Neural cell (in vitro differentiated cells): ENCODE data around the gene FAM177B. TPM values are rescaled to one million over a fixed set of nuclear protein-coding genes. Genes with fewer than 3 reads are reported as not detected.

ENCODE experiments used
- H2AFZ ChIP-seq: fragments of 200-600, 300-800 bp; sonication (generic), shearing (Covaris generic); 2 replicates; pipeline ENCODE4 v1.6.0; 2014; ENCODE audit warnings: low read depth, mild to moderate bottlenecking, antibody characterized with exemption, low read length, moderate library complexity
- H3F3A ChIP-seq: fragments of 200-600 bp; shearing (Covaris generic); 2 replicates; pipeline ENCODE4 v1.6.1; 2016; ENCODE audit warnings: mild to moderate bottlenecking, moderate library complexity, mixed read lengths, antibody characterized with exemption, low read length; ENCODE audit not compliant: insufficient read depth, poor library complexity, severe bottlenecking
- H3K27ac ChIP-seq: fragments of 200-600, 300-800 bp; sonication (generic), shearing (Covaris generic); 2 replicates; pipeline ENCODE4 v1.5.1; 2014; ENCODE audit warnings: mild to moderate bottlenecking, low read length, moderate library complexity
- H3K27me3 ChIP-seq: fragments of 300-800, 200-600 bp; sonication (generic), shearing (Covaris generic); 2 replicates; pipeline ENCODE4 v1.6.0; 2014; ENCODE audit warnings: mild to moderate bottlenecking, low read depth, low read length, moderate library complexity; ENCODE audit not compliant: insufficient read depth
- H3K36me3 ChIP-seq: fragments of 300-800, 200-600 bp; sonication (generic), shearing (Covaris generic); 2 replicates; pipeline ENCODE4 v1.5.1; 2014; ENCODE audit warnings: mild to moderate bottlenecking, antibody characterized with exemption, low read length, moderate library complexity; ENCODE audit not compliant: insufficient read depth
- H3K4me2 ChIP-seq: fragments of 300-800, 200-600 bp; sonication (generic), shearing (Covaris generic); 2 replicates; pipeline ENCODE4 v1.6.0; 2014; ENCODE audit warnings: mild to moderate bottlenecking, low read length
- H3K4me3 ChIP-seq: fragments of 300-800, 200-600 bp; sonication (generic), shearing (Covaris generic); 2 replicates; pipeline ENCODE4 v1.5.1; 2014; ENCODE audit warnings: mild to moderate bottlenecking, low read length, moderate library complexity
- H3K79me2 ChIP-seq: fragments of 200-600 bp; shearing (Covaris generic); replicated peaks from 2 replicates; pipeline ENCODE4 v1.6.0; 2014; ENCODE audit warnings: mild to moderate bottlenecking, low read length, moderate library complexity; ENCODE audit not compliant: insufficient read depth
- H3K9ac ChIP-seq: fragments of 300-800, 200-600 bp; sonication (generic), shearing (Covaris generic); 2 replicates; pipeline ENCODE4 v1.6.1; 2016; ENCODE audit warnings: mild to moderate bottlenecking, low read length, mixed read lengths
- H3K9me2 ChIP-seq: fragments of 200-600 bp; shearing (Covaris generic); 2 replicates; pipeline ENCODE4 v1.6.1; 2016; ENCODE audit warnings: mild to moderate bottlenecking, low read length, mixed read lengths; ENCODE audit not compliant: insufficient read depth
- H3K9me3 ChIP-seq: fragments of 200-600, 300-800 bp; sonication (generic), shearing (Covaris generic); 2 replicates; pipeline ENCODE4 v1.6.1; 2016; ENCODE audit warnings: mild to moderate bottlenecking, mixed run types, low read length, moderate library complexity, mixed read lengths
- H4K20me1 ChIP-seq: fragments of 200-600 bp; shearing (Covaris generic); 2 replicates; pipeline ENCODE4 v1.6.1; 2016; ENCODE audit warnings: mild to moderate bottlenecking, mixed run types; ENCODE audit not compliant: insufficient read depth
- EP300 ChIP-seq: fragments of 450-650 bp; conservative IDR thresholded peaks from 2 replicates; pipeline ENCODE4 v1.6.1; 2014; ENCODE audit warnings: antibody characterized with exemption, mild to moderate bottlenecking, moderate library complexity; ENCODE audit not compliant: poor library complexity, severe bottlenecking
- EZH2 ChIP-seq: fragments of 200-600, 300-800 bp; shearing (Covaris generic), sonication (generic); IDR thresholded peaks from 2 replicates; pipeline ENCODE4 v1.6.1; 2014; ENCODE audit warnings: antibody characterized with exemption, low read length, borderline replicate concordance, mild to moderate bottlenecking; ENCODE audit not compliant: insufficient read depth, poor library complexity, severe bottlenecking
- MXI1 ChIP-seq: fragments of 450-650 bp; conservative IDR thresholded peaks from 2 replicates; pipeline ENCODE4 v1.6.1; 2014; ENCODE audit warnings: antibody characterized with exemption, mild to moderate bottlenecking; ENCODE audit not compliant: poor library complexity, severe bottlenecking
- POLR2AphosphoS5 ChIP-seq: IDR thresholded peaks from 2 replicates; pipeline ENCODE4 v1.6.1; 2012
- RAD21 ChIP-seq: fragments of 450-650 bp; conservative IDR thresholded peaks from 2 replicates; pipeline ENCODE4 v1.6.1; 2014; ENCODE audit warnings: antibody characterized with exemption, mild to moderate bottlenecking, moderate library complexity
- SMC3 ChIP-seq: fragments of 450-650 bp; conservative IDR thresholded peaks from 2 replicates; pipeline ENCODE4 v1.6.1; 2014; ENCODE audit warnings: antibody characterized with exemption, mild to moderate bottlenecking, moderate library complexity; ENCODE audit not compliant: poor library complexity
- TAF1 ChIP-seq: IDR thresholded peaks from 2 replicates; pipeline ENCODE4 v1.6.1; 2012; ENCODE audit warnings: low read depth
- polyA plus RNA-seq: library from polyadenylated mRNA; depleted of rRNA; stranded (reverse); fragments of >200 nt; gene quantifications from 2 replicates; pipeline ENCODE4 v1.2.3, GENCODE V29; 2014
- TF ChIP-seq, protein P1 (sequence below): fragments of 450-650 bp; IDR thresholded peaks from 2 replicates; pipeline ENCODE4 v1.5.1; 2014; ENCODE audit warnings: antibody characterized with exemption, mild to moderate bottlenecking, moderate library complexity; ENCODE audit not compliant: poor library complexity, severe bottlenecking
- TF ChIP-seq, protein P2 (sequence below): IDR thresholded peaks from 2 replicates; pipeline ENCODE4 v1.6.1; 2012; ENCODE audit warnings: borderline replicate concordance

The FAM177B gene
- polyA plus RNA-seq, 1 donor from 2014 or later = not detected

DNA sequence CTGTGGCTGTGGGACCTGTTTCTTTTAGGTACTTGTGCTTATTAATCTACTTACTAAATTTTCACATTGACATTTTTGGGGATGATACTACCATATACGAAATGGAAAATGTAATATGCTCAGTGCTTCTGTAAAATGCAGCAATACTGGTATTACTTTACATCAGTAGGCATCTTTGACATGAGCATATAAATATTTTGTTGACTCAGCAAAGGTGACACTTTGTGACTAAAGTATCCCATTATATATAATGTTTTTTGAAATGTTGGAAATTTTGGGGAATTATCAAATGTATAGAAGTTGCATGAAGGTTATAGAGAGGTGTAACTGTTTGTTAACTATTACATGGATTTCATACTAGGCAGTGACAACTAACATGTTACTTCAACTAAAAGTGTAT lies 2.3 kb upstream of the FAM177B start:
- Histone ChIP-seq H3K4me3 (no peak overlapping the region), H4K20me1 (no peaks in the 10 kb centered on the region), H3K9me2 (no peaks in the 10 kb centered on the region), H3K79me2 (no peaks in the 10 kb centered on the region), H3F3A (no peaks in the 10 kb centered on the region), H2AFZ (no peak overlapping the region), H3K4me2 (no peak overlapping the region), H3K27me3 (no peaks in the 10 kb centered on the region), H3K27ac (no peak overlapping the region), H3K9me3 (no peaks in the 10 kb centered on the region), H3K9ac (no peak overlapping the region), H3K36me3 (peaks cover 7% of the 10 kb centered on the region)
- TF ChIP-seq SMC3 (no peak), TAF1 (no peak), RAD21 (no peak), MXI1 (no peak), EZH2 (no peak), EP300 (no peak), POLR2AphosphoS5 (no peak)
- TF ChIP-seq, protein P1, sequence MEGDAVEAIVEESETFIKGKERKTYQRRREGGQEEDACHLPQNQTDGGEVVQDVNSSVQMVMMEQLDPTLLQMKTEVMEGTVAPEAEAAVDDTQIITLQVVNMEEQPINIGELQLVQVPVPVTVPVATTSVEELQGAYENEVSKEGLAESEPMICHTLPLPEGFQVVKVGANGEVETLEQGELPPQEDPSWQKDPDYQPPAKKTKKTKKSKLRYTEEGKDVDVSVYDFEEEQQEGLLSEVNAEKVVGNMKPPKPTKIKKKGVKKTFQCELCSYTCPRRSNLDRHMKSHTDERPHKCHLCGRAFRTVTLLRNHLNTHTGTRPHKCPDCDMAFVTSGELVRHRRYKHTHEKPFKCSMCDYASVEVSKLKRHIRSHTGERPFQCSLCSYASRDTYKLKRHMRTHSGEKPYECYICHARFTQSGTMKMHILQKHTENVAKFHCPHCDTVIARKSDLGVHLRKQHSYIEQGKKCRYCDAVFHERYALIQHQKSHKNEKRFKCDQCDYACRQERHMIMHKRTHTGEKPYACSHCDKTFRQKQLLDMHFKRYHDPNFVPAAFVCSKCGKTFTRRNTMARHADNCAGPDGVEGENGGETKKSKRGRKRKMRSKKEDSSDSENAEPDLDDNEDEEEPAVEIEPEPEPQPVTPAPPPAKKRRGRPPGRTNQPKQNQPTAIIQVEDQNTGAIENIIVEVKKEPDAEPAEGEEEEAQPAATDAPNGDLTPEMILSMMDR = no peak
- TF ChIP-seq, protein P2, sequence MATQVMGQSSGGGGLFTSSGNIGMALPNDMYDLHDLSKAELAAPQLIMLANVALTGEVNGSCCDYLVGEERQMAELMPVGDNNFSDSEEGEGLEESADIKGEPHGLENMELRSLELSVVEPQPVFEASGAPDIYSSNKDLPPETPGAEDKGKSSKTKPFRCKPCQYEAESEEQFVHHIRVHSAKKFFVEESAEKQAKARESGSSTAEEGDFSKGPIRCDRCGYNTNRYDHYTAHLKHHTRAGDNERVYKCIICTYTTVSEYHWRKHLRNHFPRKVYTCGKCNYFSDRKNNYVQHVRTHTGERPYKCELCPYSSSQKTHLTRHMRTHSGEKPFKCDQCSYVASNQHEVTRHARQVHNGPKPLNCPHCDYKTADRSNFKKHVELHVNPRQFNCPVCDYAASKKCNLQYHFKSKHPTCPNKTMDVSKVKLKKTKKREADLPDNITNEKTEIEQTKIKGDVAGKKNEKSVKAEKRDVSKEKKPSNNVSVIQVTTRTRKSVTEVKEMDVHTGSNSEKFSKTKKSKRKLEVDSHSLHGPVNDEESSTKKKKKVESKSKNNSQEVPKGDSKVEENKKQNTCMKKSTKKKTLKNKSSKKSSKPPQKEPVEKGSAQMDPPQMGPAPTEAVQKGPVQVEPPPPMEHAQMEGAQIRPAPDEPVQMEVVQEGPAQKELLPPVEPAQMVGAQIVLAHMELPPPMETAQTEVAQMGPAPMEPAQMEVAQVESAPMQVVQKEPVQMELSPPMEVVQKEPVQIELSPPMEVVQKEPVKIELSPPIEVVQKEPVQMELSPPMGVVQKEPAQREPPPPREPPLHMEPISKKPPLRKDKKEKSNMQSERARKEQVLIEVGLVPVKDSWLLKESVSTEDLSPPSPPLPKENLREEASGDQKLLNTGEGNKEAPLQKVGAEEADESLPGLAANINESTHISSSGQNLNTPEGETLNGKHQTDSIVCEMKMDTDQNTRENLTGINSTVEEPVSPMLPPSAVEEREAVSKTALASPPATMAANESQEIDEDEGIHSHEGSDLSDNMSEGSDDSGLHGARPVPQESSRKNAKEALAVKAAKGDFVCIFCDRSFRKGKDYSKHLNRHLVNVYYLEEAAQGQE = no peak

DNA sequence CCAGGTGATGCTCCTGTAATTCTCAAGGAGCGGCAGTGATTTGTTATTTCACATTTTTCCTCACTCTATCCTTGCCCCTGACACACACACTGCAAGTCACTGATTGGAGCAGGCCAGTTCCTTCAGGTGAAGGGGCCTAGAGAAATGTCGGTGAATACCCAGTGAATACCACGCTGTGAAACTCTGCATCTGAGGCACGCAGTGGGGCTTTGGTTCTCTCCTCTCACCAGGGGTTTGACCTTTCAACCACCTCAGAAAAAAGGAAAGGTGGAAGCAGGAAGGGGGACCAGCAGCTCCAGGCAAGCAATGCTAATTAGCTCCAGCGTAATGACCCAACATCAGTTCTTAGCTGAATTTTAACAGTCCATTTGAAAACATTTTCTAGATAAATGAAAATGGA lies 532 bp upstream of the FAM177B start:
- Histone ChIP-seq H3K27ac (no peak overlapping the region), H3K9me2 (no peaks in the 10 kb centered on the region), H4K20me1 (no peaks in the 10 kb centered on the region), H3K9ac (no peak overlapping the region), H3K4me2 (no peak overlapping the region), H3K4me3 (no peak overlapping the region), H3K36me3 (no peaks in the 10 kb centered on the region), H3F3A (no peaks in the 10 kb centered on the region), H3K79me2 (no peaks in the 10 kb centered on the region), H2AFZ (no peak overlapping the region), H3K9me3 (no peaks in the 10 kb centered on the region), H3K27me3 (no peaks in the 10 kb centered on the region)
- TF ChIP-seq, protein P2 = no peak
- no peak for TF ChIP-seq RAD21
- TF ChIP-seq MXI1 = no peak
- no peak for TF ChIP-seq TAF1
- TF ChIP-seq EP300 = no peak
- no peak for TF ChIP-seq EZH2
- TF ChIP-seq SMC3 = no peak
- no peak for TF ChIP-seq POLR2AphosphoS5
- TF ChIP-seq, protein P1 = no peak
